B cell (primary cell): ENCODE results near the gene ALS2CL.

ENCODE experiments used
- CTCF ChIP-seq: fragments of 200-600 bp; IDR thresholded peaks from one replicate; pipeline ENCODE4 v1.8.0; 2022; ENCODE audit warnings: antibody characterized with exemption, mild to moderate bottlenecking
- EZH2 ChIP-seq: IDR thresholded peaks from 2 replicates; pipeline ENCODE4 v1.6.1; 2012; ENCODE audit warnings: borderline replicate concordance, low read depth, mild to moderate bottlenecking, moderate library complexity, low read length; ENCODE audit not compliant: insufficient read depth, poor library complexity, severe bottlenecking

- no peak for TF ChIP-seq CTCF
- no peak for TF ChIP-seq EZH2
These were observed 24.1 kb downstream of the ALS2CL start for GRCh38 chr3:46669191-46669999.
